ENCODE results near the gene EED.

- TF ChIP-seq CTCF (optimal IDR thresholded peaks at IDR 0.05 in 1 of 3, IDR thresholded peaks at IDR 0.05 in 1 of 3, conservative IDR thresholded peaks at IDR 0.05 in 1 of 3; ENCODE audit: extremely low read depth in 1 of 3, insufficient read depth in 2 of 3, low read length in 3 of 3) (no peak), EZH2 (IDR thresholded peaks at IDR 0.05; ENCODE audit: low read length) (no peak)
Observed at GRCh38 chr11:86201371-86201884, 43.1 kb upstream of the EED start.
